ENCODE measurements around the gene DHRS3. TPM values are rescaled to one million over a fixed set of nuclear protein-coding genes. Genes with fewer than 3 reads are reported as not detected.

DHRS3 gene
- total RNA-seq, 6 donors from 2014 or later, result 84.9 to 154 (median 119) TPM

- 7 to 12% methylated on average over 17 of the region's 17 CpGs for WGBS, 2 donors
- Histone ChIP-seq H3K4me1 (peaks cover 40 to 68% (median 53%) of the 10 kb centered on the region in 4 donors), H3K9me3 (no peaks in the 10 kb centered on the region), H3K27me3 (no peaks in the 10 kb centered on the region), H3K4me3 (peak overlapping the region; percentile 52 to 79 (median 74)), H3K36me3 (peaks cover 0 to 11% (median 6%) of the 10 kb centered on the region in 4 donors), H3K27ac (peak overlapping the region; percentile 86 to 99 (median 92))
- TF ChIP-seq POLR2A (IDR thresholded peaks at IDR 0.05) (peak in 2 of 4 donors; percentile 32 to 69), POLR2AphosphoS5 (IDR thresholded peaks at IDR 0.05) (peak; percentile 27 to 57), EP300 (IDR thresholded peaks at IDR 0.05) (no peak)
- TF ChIP-seq, protein P1, sequence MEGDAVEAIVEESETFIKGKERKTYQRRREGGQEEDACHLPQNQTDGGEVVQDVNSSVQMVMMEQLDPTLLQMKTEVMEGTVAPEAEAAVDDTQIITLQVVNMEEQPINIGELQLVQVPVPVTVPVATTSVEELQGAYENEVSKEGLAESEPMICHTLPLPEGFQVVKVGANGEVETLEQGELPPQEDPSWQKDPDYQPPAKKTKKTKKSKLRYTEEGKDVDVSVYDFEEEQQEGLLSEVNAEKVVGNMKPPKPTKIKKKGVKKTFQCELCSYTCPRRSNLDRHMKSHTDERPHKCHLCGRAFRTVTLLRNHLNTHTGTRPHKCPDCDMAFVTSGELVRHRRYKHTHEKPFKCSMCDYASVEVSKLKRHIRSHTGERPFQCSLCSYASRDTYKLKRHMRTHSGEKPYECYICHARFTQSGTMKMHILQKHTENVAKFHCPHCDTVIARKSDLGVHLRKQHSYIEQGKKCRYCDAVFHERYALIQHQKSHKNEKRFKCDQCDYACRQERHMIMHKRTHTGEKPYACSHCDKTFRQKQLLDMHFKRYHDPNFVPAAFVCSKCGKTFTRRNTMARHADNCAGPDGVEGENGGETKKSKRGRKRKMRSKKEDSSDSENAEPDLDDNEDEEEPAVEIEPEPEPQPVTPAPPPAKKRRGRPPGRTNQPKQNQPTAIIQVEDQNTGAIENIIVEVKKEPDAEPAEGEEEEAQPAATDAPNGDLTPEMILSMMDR (IDR thresholded peaks at IDR 0.05), result no peak
- ATAC-seq (ENCODE audit: low FRiP score in 2 of 2), result peak; percentile 49 to 69
- peak in 1 of 2 donors; percentile 71 for DNase-seq
Measured at GRCh38 chr1:12615865-12616708, 1.9 kb downstream of the DHRS3 start.

DNA sequence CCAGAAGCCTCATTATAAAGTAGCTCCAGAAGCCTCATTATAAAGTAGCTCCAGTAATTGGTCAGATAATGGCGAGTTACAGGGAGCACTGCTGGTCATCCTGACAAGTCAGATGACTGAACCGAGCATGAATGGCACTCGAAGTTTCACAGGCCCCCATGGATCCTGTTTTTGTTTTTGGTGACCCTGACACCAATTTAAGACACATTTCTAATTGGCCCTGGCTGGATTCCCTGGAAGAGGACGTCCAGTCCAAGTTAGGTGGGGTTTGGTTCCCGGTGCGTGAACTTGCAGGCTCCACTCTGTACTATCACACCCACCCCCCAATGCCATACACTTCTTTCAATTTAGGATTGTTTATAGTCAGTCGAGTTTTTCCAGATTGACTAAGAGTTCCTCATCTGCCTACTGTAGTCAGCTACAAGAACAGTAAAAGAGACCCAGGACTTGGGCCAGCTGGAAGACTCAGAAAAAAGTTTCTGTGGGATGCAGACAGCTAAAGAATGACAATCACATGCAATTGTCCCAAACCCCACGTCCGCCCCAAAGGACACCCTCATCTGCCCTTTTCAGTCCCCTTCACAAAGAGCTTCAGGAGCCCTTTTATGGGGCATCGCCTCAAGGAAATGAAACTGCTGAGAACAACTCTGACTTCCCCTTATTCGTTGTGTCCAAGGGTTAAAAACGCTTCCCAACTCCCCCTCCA, 2.7 kb downstream of the DHRS3 start:
- no peaks in the 10 kb centered on the region for H3K27me3 ChIP-seq
- H3K4me3 ChIP-seq, result peak overlapping the region; percentile 30 to 79 (median 74)
- ATAC-seq (ENCODE audit: low FRiP score in 2 of 2), result no peak
- peaks cover 37 to 61% (median 48%) of the 10 kb centered on the region in 4 donors for H3K4me1 ChIP-seq
- H3K27ac ChIP-seq, result peak overlapping the region; percentile 86 to 99 (median 92)
- TF ChIP-seq POLR2A (IDR thresholded peaks at IDR 0.05) (no peak), POLR2AphosphoS5 (IDR thresholded peaks at IDR 0.05) (no peak), EP300 (IDR thresholded peaks at IDR 0.05) (no peak)
- TF ChIP-seq, protein P1 (IDR thresholded peaks at IDR 0.05), result no peak
- 24 to 26% methylated on average over 12 of the region's 12 CpGs for WGBS, 2 donors
- no peaks in the 10 kb centered on the region for H3K9me3 ChIP-seq
- DNase-seq, result no peak
- peaks cover 0 to 17% (median 9%) of the 10 kb centered on the region in 4 donors for H3K36me3 ChIP-seq

GRCh38 chr1:12614402-12615158, 3.4 kb downstream of the DHRS3 start:
- Histone ChIP-seq H3K4me1 (peaks cover 29 to 53% (median 41%) of the 10 kb centered on the region in 4 donors), H3K27ac (peak overlapping the region; percentile 86 to 99 (median 92)), H3K9me3 (no peaks in the 10 kb centered on the region), H3K36me3 (peaks cover 0 to 17% (median 10%) of the 10 kb centered on the region in 4 donors), H3K27me3 (no peaks in the 10 kb centered on the region), H3K4me3 (peak overlapping the region in 3 of 4 donors; percentile 74 to 79 (median 75))
- ATAC-seq (ENCODE audit: low FRiP score in 2 of 2) (no peak), DNase-seq (no peak)
- TF ChIP-seq EP300 (IDR thresholded peaks at IDR 0.05) (no peak), POLR2A (IDR thresholded peaks at IDR 0.05) (no peak), POLR2AphosphoS5 (IDR thresholded peaks at IDR 0.05) (no peak)
- TF ChIP-seq, protein P1 (IDR thresholded peaks at IDR 0.05), result no peak
- WGBS, 2 donors, result 77 to 79% methylated on average over 7 of the region's 7 CpGs

DNA sequence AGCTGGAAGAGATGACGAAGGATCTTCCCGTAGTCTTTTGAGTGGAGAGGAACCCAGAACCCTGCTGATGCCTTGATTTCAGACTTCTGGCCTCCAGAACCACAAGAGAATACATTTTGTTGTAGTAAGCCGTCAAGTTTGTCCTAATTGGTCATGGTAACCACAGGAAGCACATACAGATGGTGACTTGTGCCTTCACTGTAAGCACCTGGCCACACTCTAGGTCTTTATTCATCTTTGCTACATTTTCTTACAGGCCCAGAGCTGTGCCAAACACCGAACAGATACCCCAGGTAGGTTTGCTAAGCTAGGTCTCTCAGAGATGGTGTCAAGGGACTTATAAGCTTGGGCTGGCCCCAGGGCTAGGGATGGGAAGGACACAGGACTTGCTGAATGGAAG, 4.8 kb downstream of the DHRS3 start:
- DNase-seq (no peak), ATAC-seq (ENCODE audit: low FRiP score in 2 of 2) (no peak)
- WGBS, 2 donors, result 85 to 88% methylated on average over 4 of the region's 4 CpGs

More for the DNA sequence above, 4.8 kb downstream of the DHRS3 start:
- Histone ChIP-seq H3K4me1 (peaks cover 16 to 46% (median 29%) of the 10 kb centered on the region in 4 donors), H3K27me3 (no peaks in the 10 kb centered on the region), H3K36me3 (peaks cover 0 to 17% (median 10%) of the 10 kb centered on the region in 4 donors), H3K27ac (peak overlapping the region in 3 of 4 donors; percentile 3 to 95 (median 15)), H3K4me3 (peak overlapping the region in 1 of 4 donors; percentile 74), H3K9me3 (no peaks in the 10 kb centered on the region)
- TF ChIP-seq, protein P1 (IDR thresholded peaks at IDR 0.05), result no peak
- TF ChIP-seq EP300 (IDR thresholded peaks at IDR 0.05), result no peak
- TF ChIP-seq POLR2A (IDR thresholded peaks at IDR 0.05), result no peak
- no peak for TF ChIP-seq POLR2AphosphoS5 (IDR thresholded peaks at IDR 0.05)
